Measurements from ENCODE around the gene DOCK11.

DOCK11 gene

GRCh38 chrX:118562582-118563164 lies 67.1 kb downstream of the DOCK11 start:
- no peak for DNase-seq (ENCODE audit: extremely low read depth, low read depth)
- TF ChIP-seq CTCF (IDR thresholded peaks at IDR 0.05; ENCODE audit: low read depth, low read length): no peak

- DNase-seq (ENCODE audit: extremely low read depth, low read depth): no peak
- no peak for TF ChIP-seq CTCF (IDR thresholded peaks at IDR 0.05; ENCODE audit: low read depth, low read length)
Measured at GRCh38 chrX:118564498-118564897, 68.9 kb downstream of the DOCK11 start.

GRCh38 chrX:118565853-118566252 lies 70.2 kb downstream of the DOCK11 start:
- no peak for TF ChIP-seq CTCF (IDR thresholded peaks at IDR 0.05; ENCODE audit: low read depth, low read length)
- no peak for DNase-seq (ENCODE audit: extremely low read depth, low read depth)

- TF ChIP-seq CTCF (IDR thresholded peaks at IDR 0.05; ENCODE audit: low read depth, low read length): no peak
- peak; percentile 28 for DNase-seq (ENCODE audit: extremely low read depth, low read depth)
Measured at GRCh38 chrX:118566359-118566758, 70.7 kb downstream of the DOCK11 start.

- no peak for DNase-seq (ENCODE audit: extremely low read depth, low read depth)
- no peak for TF ChIP-seq CTCF (IDR thresholded peaks at IDR 0.05; ENCODE audit: low read depth, low read length)
Measured at GRCh38 chrX:118569676-118570075, 74.1 kb downstream of the DOCK11 start.

DNA sequence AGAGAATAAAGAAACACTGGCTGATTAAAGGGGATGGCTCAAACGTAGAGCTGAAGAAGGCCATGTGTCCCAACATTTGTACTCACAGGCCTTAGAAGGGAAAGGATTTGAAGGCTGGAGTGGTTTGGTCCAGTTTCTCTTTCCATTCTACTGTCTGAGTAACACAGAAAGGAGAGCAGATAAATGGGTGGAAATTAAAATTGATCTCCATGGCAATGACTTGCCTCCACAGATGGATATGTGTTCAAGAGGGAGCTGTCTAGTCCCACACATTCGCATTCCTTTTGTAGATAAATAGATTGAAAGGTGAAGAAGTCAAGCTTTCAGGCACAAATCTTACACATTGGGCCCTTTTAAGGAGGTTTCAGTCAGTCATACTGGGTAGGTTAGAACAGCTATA lies 74.6 kb downstream of the DOCK11 start:
- no peak for DNase-seq (ENCODE audit: extremely low read depth, low read depth)
- TF ChIP-seq CTCF (IDR thresholded peaks at IDR 0.05; ENCODE audit: low read depth, low read length): no peak

DNA sequence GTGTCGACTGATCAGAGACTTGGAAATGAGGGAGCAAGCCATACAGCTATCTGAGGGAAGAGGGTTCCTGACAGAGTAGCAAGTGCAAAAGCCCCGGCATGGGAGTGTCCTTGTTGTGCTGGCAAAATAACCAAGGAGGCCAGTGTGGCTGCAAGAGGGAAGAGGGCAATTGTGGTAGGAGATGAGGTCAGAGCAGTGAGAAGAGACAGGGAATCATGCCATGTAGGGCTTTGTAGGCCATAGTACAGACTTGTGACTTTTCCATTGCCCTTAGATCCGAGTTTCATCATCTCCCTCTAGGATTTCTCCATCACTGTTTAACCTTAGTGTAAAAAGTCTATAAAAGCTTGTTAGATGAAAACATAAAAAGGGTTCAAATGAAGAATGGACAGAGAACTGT lies 76.2 kb downstream of the DOCK11 start:
- no peak for TF ChIP-seq CTCF (IDR thresholded peaks at IDR 0.05; ENCODE audit: low read depth, low read length)
- no peak for DNase-seq (ENCODE audit: extremely low read depth, low read depth)

All from AG09319 (cell line).